GM04504 (cell line): Measurements from ENCODE around the gene SCUBE1.
A peak's percentile ranks its signal among the peaks of the same experiment; 100 is the strongest.

Experiments
- DNase-seq: peaks from one replicate; pipeline ENCODE4 v3.0.0-alpha.2; 2012; ENCODE audit warnings: low read depth

Gene SCUBE1

GRCh38 chr22:43198936-43199335, 144.2 kb downstream of the SCUBE1 start:
- no peak for DNase-seq

DNA sequence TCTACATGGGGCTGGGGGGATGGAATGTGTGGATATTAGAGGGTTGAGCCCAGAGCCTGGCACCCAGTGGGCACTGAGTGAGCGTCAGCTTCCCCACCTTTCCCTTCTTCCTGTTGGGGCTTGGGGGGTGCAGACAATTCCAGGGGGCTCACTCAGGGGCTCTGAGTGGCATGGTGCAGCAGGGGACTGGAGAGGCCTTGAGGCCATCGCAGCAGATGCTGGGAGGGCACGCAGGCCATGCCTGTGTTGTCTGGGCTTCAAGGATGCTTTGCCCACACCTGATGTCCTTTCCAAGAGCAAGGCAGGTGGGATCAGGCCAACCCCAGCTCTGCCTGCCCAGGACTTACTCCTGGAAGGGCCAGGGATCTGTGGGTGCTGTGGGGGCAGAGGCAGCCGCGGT, 145.0 kb downstream of the SCUBE1 start:
- no peak for DNase-seq

GRCh38 chr22:43197271-43197941, 145.8 kb downstream of the SCUBE1 start:
- no peak for DNase-seq

- DNase-seq = no peak
Measured at GRCh38 chr22:43191831-43192230, 151.3 kb downstream of the SCUBE1 start.

DNA sequence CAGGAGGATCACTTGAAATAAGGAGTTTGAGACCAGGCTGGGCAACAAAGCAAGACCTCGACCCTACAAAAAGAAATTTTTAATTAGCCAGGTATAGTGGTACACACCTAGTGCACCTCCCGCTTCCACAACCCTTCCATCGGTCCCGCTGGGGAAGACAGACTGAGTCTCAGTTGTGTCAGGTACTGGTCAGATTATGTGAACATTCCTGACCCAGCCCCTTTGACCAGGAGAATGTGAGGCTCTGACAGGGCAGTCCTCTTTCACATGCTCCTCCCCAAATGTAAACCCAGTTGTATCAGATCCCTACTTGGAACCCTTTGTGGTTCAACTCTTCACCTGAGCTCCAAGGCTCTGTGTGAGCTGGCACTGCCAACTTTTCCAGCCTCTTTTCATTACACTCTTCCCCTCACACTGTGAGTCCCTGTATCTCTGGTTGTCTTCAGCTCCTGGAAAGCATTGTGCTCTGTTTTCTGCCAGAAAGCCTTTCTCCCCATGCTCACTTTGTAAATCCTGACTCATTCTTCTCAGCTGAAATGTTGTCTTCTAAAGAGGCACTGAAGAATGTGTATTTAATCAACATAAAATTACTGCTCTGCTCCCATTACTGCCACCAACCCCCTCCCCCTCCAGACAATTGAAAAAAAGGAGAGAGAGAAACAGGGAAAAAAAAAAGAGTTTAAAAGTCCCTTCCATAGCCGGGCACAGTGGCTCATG, 154.2 kb downstream of the SCUBE1 start:
- no peak for DNase-seq

DNA sequence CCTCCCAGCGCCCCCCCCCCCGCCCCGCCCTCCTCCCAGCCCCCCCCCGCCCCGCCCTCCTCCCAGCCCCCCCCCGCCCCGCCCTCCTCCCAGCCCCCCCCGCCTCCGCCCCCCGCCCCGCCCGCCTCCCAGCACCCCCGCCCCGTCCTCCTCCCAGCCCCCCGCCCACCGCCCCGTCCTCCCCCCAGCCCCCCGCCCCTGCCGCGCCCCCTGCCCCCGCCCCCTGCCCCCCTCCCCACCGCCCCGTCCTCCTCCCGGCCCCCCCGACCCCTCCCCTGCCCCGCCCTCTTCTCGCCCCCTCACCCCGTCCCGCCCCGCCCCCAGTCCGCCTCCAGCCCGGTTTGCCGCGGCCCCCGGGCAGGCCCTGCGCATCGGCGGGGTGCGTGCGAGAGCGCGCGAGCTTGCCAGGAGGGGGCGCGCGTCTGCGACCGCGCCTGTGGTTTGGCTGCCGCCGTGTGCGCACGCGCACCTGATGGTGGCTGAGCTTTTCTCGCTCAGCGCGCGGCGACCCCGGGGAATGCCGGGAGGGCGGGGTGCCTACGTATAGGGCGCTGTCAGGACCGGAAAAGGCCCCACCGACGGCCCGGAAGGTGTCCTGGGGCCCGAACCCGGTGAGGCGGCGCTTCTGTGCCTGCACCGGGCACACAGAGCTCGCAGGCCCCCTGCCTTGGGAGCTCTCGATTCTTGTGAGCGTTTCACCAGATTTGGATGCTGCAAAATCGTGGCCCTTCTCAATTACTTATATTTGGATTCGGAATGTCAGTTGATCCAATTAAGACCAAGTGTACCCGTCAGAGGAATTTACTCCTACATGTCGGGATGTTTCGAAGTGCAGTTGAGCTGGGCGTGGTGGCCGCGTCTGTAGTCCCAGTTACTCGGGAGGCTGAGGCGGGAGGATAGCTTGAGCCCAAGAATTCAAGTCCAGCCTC, 155.7 kb downstream of the SCUBE1 start:
- DNase-seq = peak; percentile 87

DNA sequence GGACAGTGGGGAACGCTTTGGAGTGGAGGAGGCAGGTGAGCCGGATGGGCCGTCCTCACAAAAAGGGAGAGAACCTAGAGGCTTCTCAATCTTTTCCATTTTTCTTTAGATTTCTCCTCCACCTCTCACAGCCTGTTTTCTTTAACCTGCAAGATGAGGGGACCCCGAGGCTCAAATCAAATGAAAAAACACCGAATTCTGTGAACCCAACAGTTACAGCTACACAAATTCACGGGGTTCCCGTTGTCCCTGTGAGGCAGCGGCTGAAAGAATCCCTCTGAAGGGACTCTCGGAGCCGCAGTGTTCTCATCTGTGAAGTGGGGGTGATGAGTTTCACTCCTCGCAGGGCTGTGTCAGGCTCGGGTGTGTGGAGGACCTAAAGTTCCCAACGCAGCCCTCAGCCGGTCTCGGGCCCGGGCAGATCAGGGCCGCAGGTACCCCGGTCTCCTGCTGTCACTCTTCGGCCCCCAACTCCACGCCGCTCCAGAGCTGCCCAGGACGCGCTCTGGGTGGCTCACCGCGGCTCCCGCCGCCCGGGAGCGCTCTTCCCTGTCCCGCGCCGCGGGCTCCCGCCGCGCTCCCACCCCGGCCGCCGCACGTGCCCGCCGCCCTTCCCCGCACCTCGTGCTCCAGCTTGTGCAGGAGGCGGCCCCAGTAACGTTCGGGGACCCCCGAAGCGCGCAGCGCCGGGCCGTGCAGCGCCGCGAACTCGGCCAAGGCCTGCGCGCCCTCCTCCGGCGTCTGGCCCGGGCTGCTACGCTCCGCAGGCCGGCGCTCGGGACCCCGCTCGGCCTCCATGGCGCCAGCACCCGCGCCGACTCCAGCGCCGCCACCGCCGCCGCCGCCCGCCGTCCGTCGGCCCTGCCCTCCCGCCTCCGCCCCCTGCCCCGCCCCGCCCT, 156.7 kb downstream of the SCUBE1 start, which contains the start of gene TTLL12:
TSS of gene TTLL12 (minus strand) at position 863 of the 899 bp plus-strand sequence. CDS start at position 798, 65 bp downstream.
- DNase-seq = no peak

DNA sequence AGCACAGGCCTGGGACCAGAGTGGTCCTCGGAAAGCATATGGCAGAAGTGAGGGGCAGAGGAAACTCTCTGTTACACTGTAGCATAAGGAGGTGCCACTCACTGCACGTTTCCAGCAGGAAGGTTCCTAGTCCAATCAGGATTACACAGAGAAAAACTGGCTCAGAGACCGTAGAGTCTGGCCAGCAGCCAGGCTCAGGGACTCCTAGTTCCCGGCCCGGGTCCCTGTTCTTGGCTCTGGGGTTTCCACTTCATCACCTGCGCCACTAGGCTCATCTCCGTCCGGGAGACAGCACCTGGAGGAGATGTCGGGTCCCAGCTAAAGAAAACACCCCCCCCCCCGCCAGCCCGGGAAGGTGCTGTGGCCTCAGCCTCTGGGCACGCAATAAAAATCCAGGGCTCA, 157.3 kb downstream of the SCUBE1 start:
- no peak for DNase-seq

- DNase-seq = no peak
Measured at GRCh38 chr22:43183496-43184277, 159.5 kb downstream of the SCUBE1 start.

- DNase-seq = no peak
Measured at GRCh38 chr22:43182726-43183125, 160.4 kb downstream of the SCUBE1 start.

- DNase-seq = no peak
Measured at GRCh38 chr22:43182118-43182517, 161.1 kb downstream of the SCUBE1 start.

DNA sequence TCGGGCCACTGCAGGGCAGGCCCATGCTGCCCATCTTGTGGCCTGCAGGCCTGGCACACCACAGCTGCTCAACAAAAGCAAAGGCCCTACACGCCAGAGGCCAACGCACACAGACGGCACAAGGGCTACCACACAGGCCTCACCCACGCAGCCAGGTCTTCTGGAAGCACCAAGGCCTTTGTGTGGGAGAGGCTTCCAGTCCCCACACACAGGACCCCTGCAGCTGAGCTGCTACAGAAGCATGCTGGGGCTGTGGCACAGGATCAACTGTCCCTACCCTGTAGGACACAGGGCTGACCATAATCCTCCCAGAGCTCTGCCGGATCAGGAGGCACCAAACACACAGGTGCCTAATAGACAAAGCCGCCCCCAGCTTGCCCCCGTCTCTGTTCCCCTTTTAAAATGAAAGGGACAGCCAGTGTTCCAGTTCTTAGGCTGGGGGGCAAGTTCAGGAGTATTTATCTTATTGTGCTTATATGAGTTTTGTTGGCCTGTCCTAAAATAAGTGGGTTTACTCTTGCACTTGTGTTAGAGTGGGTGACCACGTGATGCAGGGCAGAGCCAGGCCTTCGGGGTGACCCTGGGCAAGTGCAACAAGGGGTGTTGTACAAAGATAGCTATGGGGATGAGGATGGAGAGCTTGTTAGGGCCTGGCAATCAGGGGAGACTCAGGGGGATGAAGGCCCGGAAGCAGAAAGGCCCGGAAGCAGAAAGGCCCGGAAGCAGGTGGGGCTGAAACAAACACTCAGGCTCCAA, 161.7 kb downstream of the SCUBE1 start:
- no peak for DNase-seq

GRCh38 chr22:43180670-43181069, 162.5 kb downstream of the SCUBE1 start:
- DNase-seq = no peak

GRCh38 chr22:43179911-43180195, 163.3 kb downstream of the SCUBE1 start:
- DNase-seq = no peak

DNA sequence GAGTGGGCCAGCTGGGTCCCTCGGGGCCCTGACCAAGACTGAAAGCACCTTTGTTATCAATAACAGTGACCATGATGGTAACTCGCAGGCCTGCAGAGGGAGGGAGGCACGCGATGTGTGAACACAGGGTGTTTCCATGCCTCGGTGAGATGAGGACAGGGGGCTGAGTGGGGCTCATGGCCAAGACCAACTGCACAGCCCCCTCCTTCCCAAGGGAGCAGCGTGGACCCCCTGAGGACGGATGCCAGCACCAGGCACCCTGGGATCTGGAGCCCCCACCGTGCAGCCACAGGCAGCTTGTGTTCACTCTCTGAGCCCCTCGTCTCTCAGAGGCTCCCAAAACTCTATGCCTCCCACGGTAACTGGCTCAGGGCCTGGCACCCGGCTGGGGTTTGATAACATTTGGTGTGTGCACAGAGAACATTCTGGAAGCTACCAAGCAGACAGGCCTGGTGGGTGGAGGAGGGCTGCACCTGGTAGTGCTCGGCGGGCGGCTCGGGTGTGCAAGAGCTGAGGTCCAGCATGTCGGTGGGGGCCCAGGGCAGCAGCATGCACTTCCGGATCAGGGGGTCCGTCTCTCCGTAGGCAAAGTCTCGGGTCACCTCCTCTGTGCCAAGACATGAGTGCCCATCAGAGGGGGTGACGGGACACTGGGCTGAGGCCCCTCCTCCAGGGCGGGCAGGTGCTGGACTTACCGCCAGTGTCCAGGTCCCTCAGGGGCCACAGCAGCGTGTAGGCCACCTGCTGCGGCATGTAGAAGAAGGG, 163.8 kb downstream of the SCUBE1 start:
- DNase-seq = no peak

DNA sequence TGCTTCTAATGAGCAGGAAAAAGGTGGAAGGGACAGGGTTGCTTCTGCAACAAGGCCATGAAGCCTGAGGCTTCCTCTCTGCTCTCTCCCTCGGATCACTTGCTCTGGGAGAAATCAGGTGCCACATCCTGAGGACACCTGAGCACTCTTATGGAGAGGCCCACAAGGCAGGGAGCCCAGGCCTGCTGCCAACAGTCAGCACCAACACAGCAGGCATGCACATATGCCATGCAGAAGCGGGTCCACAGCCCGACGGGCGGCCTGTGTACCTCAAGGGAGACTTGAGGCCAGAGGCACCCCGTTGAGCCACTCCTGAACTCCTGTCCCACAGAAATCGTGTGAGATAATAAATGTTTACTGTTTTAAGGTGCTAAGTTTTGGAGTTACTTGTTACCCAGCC, 165.7 kb downstream of the SCUBE1 start:
- no peak for DNase-seq

GRCh38 chr22:43176090-43176489, 167.1 kb downstream of the SCUBE1 start:
- DNase-seq = no peak

DNA sequence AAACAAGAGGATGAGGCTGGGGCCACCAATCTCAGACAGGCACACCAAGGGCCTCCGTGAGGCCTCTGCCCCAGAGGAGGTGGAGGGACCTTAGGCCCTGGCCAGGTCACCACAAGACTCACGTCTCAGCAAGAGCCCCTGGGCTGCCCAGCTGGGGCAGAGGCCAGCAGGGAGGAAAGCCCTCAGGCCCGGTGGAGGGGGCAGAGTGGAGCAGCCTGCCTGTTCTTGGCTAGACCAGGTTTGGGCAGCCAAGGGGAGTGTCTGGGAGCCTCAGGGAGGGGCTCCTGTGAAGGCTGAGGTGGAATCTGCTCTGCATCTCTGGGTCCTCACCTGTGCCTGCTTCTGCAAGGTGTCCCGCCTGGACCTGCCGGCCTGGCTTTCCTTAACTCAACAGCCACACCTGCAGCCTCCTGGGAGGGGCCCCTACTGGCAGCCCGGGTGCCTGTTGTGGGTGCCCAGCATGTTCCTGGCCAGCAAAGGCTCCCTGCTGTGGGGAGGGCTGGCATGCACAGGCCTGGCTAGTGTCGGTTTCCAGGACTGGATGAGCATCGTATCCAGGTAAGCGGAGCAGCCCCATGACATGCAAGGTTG, 168.1 kb downstream of the SCUBE1 start:
- DNase-seq = no peak
